ENCODE results near the gene EVX1. TPM values are rescaled to one million over a fixed set of nuclear protein-coding genes. Genes with fewer than 3 reads are reported as not detected.

EVX1 gene
- total and polyA plus RNA-seq, 2 of the 13 experiments (the other 11 are each of a cell fraction or from before 2014, with no cell fraction given), result not detected

GRCh38 chr7:27248911-27249723 is 6.5 kb downstream of the EVX1 start:
- Histone ChIP-seq H3K4me1 (ENCODE audit: insufficient read depth, low read length) (no peaks in the 10 kb centered on the region), H4K20me1 (ENCODE audit: insufficient read depth, low read length) (no peaks in the 10 kb centered on the region), H3K9ac (ENCODE audit: insufficient read depth, low read depth, low read length) (no peak overlapping the region), H2AFZ (ENCODE audit: low read length) (no peak overlapping the region), H3K27me3 (ENCODE audit: control insufficient read depth in 1 of 2, insufficient read depth in 2 of 2, low read length in 2 of 2) (peaks cover 10 to 72% of the 10 kb centered on the region in 2 experiments), H3K9me3 (ENCODE audit: low read length) (no peaks in the 10 kb centered on the region), H3K4me2 (ENCODE audit: low read depth, low read length) (no peak overlapping the region), H3K27ac (ENCODE audit: extremely low read length, insufficient read depth, low read length) (no peak overlapping the region), H3K4me3 (replicated peaks in 1 of 3; ENCODE audit: insufficient read depth in 1 of 3, low read depth in 2 of 3, low read length in 3 of 3) (no peak overlapping the region), H3K79me2 (ENCODE audit: insufficient read depth, low read length) (no peaks in the 10 kb centered on the region), H3K36me3 (replicated peaks in 1 of 2; ENCODE audit: control insufficient read depth in 1 of 2, insufficient read depth in 2 of 2, low read length in 2 of 2) (no peaks in the 10 kb centered on the region)
- ChIA-PET POLR2A (no interaction called here), CTCF (ENCODE audit: low intra/inter-chr PET ratio, low total read pairs) (no interaction called here)
- FAIRE-seq (no peak), ATAC-seq (no peak), DNase-seq (ENCODE audit: low spot score) (no peak)
- WGBS (ENCODE audit: low lambda C conversion rate), result 39% methylated on average over 23 of the region's 23 CpGs
- no peak for TF ChIP-seq ETV5 (CRISPR knock-in tag; IDR thresholded peaks at IDR 0.05; ENCODE audit: borderline replicate concordance)
- no peak for TF ChIP-seq ZNF674 (CRISPR knock-in tag; IDR thresholded peaks at IDR 0.05; ENCODE audit: low read depth)
- no peak for TF ChIP-seq HMGXB3 (CRISPR knock-in tag; IDR thresholded peaks at IDR 0.05; ENCODE audit: borderline replicate concordance)
- no peak for TF ChIP-seq GFI1 (CRISPR knock-in tag; IDR thresholded peaks at IDR 0.05; ENCODE audit: borderline replicate concordance)
- TF ChIP-seq ZNF260 (CRISPR knock-in tag; IDR thresholded peaks at IDR 0.05; ENCODE audit: borderline replicate concordance, low read depth), result no peak
- TF ChIP-seq NONO (IDR thresholded peaks at IDR 0.05), result no peak
- TF ChIP-seq NONO (CRISPR knock-in tag; conservative IDR thresholded peaks at IDR 0.05), result no peak
- no peak for TF ChIP-seq TRIM22 (IDR thresholded peaks at IDR 0.05)
- TF ChIP-seq PRMT3 (CRISPR knock-in tag; IDR thresholded peaks at IDR 0.05; ENCODE audit: borderline replicate concordance, low read depth), result no peak
- BruUV-seq (replicated peaks), result no TSS peak
- in situ Hi-C loops (cut with HindIII; ENCODE audit: extremely low pct_ligation_motif_present, low pct_unique_long_range_greater_than_20kb) (no loop called here), intact Hi-C loops (cut with micrococcal nuclease; ENCODE audit: unreplicated experiment) (no loop called here)
